Measurements from ENCODE around the gene NEDD8.

NEDD8 gene

GRCh38 chr14:24186831-24187538, 45.2 kb downstream of the NEDD8 start:
- no peak for TF ChIP-seq CTCF (IDR thresholded peaks at IDR 0.05; ENCODE audit: borderline replicate concordance, insufficient read depth, low read depth, low read length)
- H3K4me3 ChIP-seq (ENCODE audit: low read depth, low read length), result no peak overlapping the region

- H3K4me3 ChIP-seq (ENCODE audit: low read depth, low read length), result no peak overlapping the region
- no peak for TF ChIP-seq CTCF (IDR thresholded peaks at IDR 0.05; ENCODE audit: borderline replicate concordance, insufficient read depth, low read depth, low read length)
These were observed 46.4 kb downstream of the NEDD8 start for GRCh38 chr14:24185741-24186140.

- H3K4me3 ChIP-seq (ENCODE audit: low read depth, low read length), result no peak overlapping the region
- no peak for TF ChIP-seq CTCF (IDR thresholded peaks at IDR 0.05; ENCODE audit: borderline replicate concordance, insufficient read depth, low read depth, low read length)
These were observed 47.1 kb downstream of the NEDD8 start for GRCh38 chr14:24185026-24185425.

- H3K4me3 ChIP-seq (ENCODE audit: low read depth, low read length), result no peak overlapping the region
- no peak for TF ChIP-seq CTCF (IDR thresholded peaks at IDR 0.05; ENCODE audit: borderline replicate concordance, insufficient read depth, low read depth, low read length)
These were observed 47.8 kb downstream of the NEDD8 start for GRCh38 chr14:24184104-24184970.

GRCh38 chr14:24183014-24183481, 49.1 kb downstream of the NEDD8 start:
- no peak for TF ChIP-seq CTCF (IDR thresholded peaks at IDR 0.05; ENCODE audit: borderline replicate concordance, insufficient read depth, low read depth, low read length)
- no peak overlapping the region for H3K4me3 ChIP-seq (ENCODE audit: low read depth, low read length)

GRCh38 chr14:24182110-24182882, 49.9 kb downstream of the NEDD8 start:
- TF ChIP-seq CTCF (IDR thresholded peaks at IDR 0.05; ENCODE audit: borderline replicate concordance, insufficient read depth, low read depth, low read length), result no peak
- H3K4me3 ChIP-seq (ENCODE audit: low read depth, low read length), result no peak overlapping the region

All from GM12875 (cell line).